Neural progenitor cell (in vitro differentiated cells): ENCODE data around the gene YY1AP1.

Experiments used
- CTCF ChIP-seq: fragments of 200-600 bp; sonication (generic); IDR thresholded peaks from 2 replicates; pipeline ENCODE4 v1.5.1; 2017; ENCODE audit warnings: antibody characterized with exemption, mild to moderate bottlenecking
- EZH2 ChIP-seq: fragments of 200-600 bp; sonication (generic); IDR thresholded peaks from 2 replicates; pipeline ENCODE4 v1.6.1; 2017; ENCODE audit warnings: antibody characterized with exemption, mild to moderate bottlenecking, moderate library complexity
- EZH2phosphoT487 ChIP-seq: fragments of 200-600 bp; sonication (generic); IDR thresholded peaks from 2 replicates; pipeline ENCODE4 v1.6.1; 2017; ENCODE audit warnings: antibody characterized with exemption

- TF ChIP-seq CTCF (no peak), EZH2 (no peak), EZH2phosphoT487 (no peak)
These were observed 5.6 kb upstream of the YY1AP1 start for GRCh38 chr1:155694167-155694566.
